SK-N-SH (cell line): ENCODE measurements around the gene GCLM. TPM values are rescaled to one million over a fixed set of nuclear protein-coding genes. Genes with fewer than 3 reads are reported as not detected.
A peak's percentile ranks its signal among the peaks of the same experiment; 100 is the strongest.

Experiments used
- CTCF ChIA-PET: fragments of 300-600, 350-600 bp; formaldehyde crosslinking; extraction: SDS; loops from one replicate; lab custom pipeline; 2021; lab: Yijun Ruan, JAX
- POLR2A ChIA-PET: fragments of 350-600 bp; sonication (Branson Sonifier 250); formaldehyde crosslinking; extraction: SDS; loops from one replicate; lab custom pipeline; 2020; ENCODE audit warnings: antibody characterized with exemption, inconsistent platforms; lab: Yijun Ruan, JAX
- DNase-seq: peaks from one replicate; pipeline ENCODE4 v3.0.0; 2012
- H2AFZ ChIP-seq: fragments of 200-600 bp; sonication (generic); 2 replicates; pipeline ENCODE4 v1.8.1; 2016; ENCODE audit warnings: antibody characterized with exemption, mild to moderate bottlenecking, low read depth
- H3F3A ChIP-seq: fragments of 200-600 bp; sonication (generic); replicated peaks from 2 replicates; pipeline ENCODE3; 2016; ENCODE audit warnings: antibody characterized with exemption, mild to moderate bottlenecking; ENCODE audit not compliant: insufficient read depth
- H3K27ac ChIP-seq, 2 experiments: fragments of 200-500 bp in 1 of 2; fragments of 200-600 bp in 1 of 2; sonication (Bioruptor generic) in 1 of 2; sonication (generic), shearing (Covaris generic) in 1 of 2; 2 replicates each; pipeline versions ENCODE4 v1.5.1 to v1.6.1; 2014 to 2016; ENCODE audit warnings: low read depth in 2 of 2, inconsistent platforms in 1 of 2, low read length in 1 of 2, mild to moderate bottlenecking in 1 of 2, mixed read lengths in 1 of 2
- H3K27me3 ChIP-seq: fragments of 200-600 bp; sonication (generic), shearing (Covaris generic); 2 replicates; pipeline ENCODE4 v1.6.1; 2016; ENCODE audit warnings: mixed run types; ENCODE audit not compliant: insufficient read depth
- H3K36me3 ChIP-seq, 2 experiments: fragments of 200-500 bp in 1 of 2; fragments of 200-600 bp in 1 of 2; sonication (Bioruptor generic) in 1 of 2; sonication (generic) in 1 of 2; replicated peaks in 1 of 2; 2 replicates each; pipeline versions ENCODE3 to v1.5.1; 2014 to 2016; ENCODE audit warnings: low read length in 1 of 2, mild to moderate bottlenecking in 1 of 2; ENCODE audit not compliant: insufficient read depth in 2 of 2, control insufficient read depth in 1 of 2
- H3K4me1 ChIP-seq, 2 experiments: fragments of 200-500 bp in 1 of 2; fragments of 200-600 bp in 1 of 2; sonication (Bioruptor generic) in 1 of 2; sonication (generic), shearing (Covaris generic) in 1 of 2; 2 replicates each; pipeline versions ENCODE4 v1.5.1 to v1.6.1; 2014 to 2016; ENCODE audit warnings: low read depth in 1 of 2, low read length in 1 of 2, mixed run types in 1 of 2; ENCODE audit not compliant: insufficient read depth in 2 of 2, control insufficient read depth in 1 of 2
- H3K4me2 ChIP-seq: fragments of 200-600 bp; sonication (generic), shearing (Covaris generic); 2 replicates; pipeline ENCODE4 v1.6.1; 2017; ENCODE audit warnings: mixed run types
- H3K4me3 ChIP-seq, 2 experiments: fragments of 200-500 bp in 1 of 2; fragments of 200-600 bp in 1 of 2; sonication (Bioruptor generic) in 1 of 2; sonication (generic), shearing (Covaris generic) in 1 of 2; 2 replicates each; pipeline versions ENCODE4 v1.5.1 to v1.8.1; 2014 to 2016; ENCODE audit warnings: low read depth in 2 of 2, inconsistent platforms in 1 of 2, low read length in 1 of 2, mild to moderate bottlenecking in 1 of 2, mixed read lengths in 1 of 2, moderate library complexity in 1 of 2
- H3K79me2 ChIP-seq: fragments of 200-600 bp; sonication (generic); 2 replicates; pipeline ENCODE4 v1.8.1; 2017; ENCODE audit warnings: mild to moderate bottlenecking; ENCODE audit not compliant: insufficient read depth
- H3K9ac ChIP-seq: fragments of 200-600 bp; sonication (generic); 2 replicates; pipeline ENCODE4 v1.6.1; 2017; ENCODE audit warnings: mixed run types
- H3K9me2 ChIP-seq: fragments of 200-600 bp; sonication (generic); 2 replicates; pipeline ENCODE4 v1.6.1; 2017; ENCODE audit warnings: mixed run types
- H3K9me3 ChIP-seq: fragments of 200-600 bp; sonication (generic); 2 replicates; pipeline ENCODE4 v1.6.1; 2017; ENCODE audit warnings: mixed run types, mild to moderate bottlenecking, moderate library complexity
- H4K20me1 ChIP-seq: fragments of 200-600 bp; sonication (generic); 2 replicates; pipeline ENCODE4 v1.6.1; 2017; ENCODE audit warnings: mild to moderate bottlenecking, mixed run types; ENCODE audit not compliant: insufficient read depth
- EP300 ChIP-seq, 2 experiments: IDR thresholded peaks; 2 replicates each; pipeline versions ENCODE4 v1.4.0 to v1.6.1; 2012; ENCODE audit warnings: borderline replicate concordance in 1 of 2, low read depth in 1 of 2, low read length in 1 of 2
- EZH2phosphoT487 ChIP-seq: fragments of 200-600 bp; sonication (generic); IDR thresholded peaks from 2 replicates; pipeline ENCODE4 v1.6.1; 2017; ENCODE audit warnings: low read depth, mixed run types, mild to moderate bottlenecking, antibody characterized with exemption, moderate library complexity, borderline replicate concordance
- FOSL2 ChIP-seq: IDR thresholded peaks from 2 replicates; pipeline ENCODE4 v1.4.0; 2012; ENCODE audit warnings: low read depth, mild to moderate bottlenecking, moderate library complexity, borderline replicate concordance
- FOXJ3 ChIP-seq: sonication (generic); formaldehyde crosslinking; IDR thresholded peaks from 2 replicates; pipeline ENCODE4 v1.5.1; 2020; ENCODE audit warnings: mild to moderate bottlenecking, missing genetic modification reagents
- FOXM1 ChIP-seq: IDR thresholded peaks from 2 replicates; pipeline ENCODE4 v1.4.0; 2012; ENCODE audit warnings: low read depth, mild to moderate bottlenecking
- GABPA ChIP-seq: IDR thresholded peaks from 2 replicates; pipeline ENCODE4 v1.4.0; 2012; ENCODE audit warnings: low read depth, mild to moderate bottlenecking
- JUND ChIP-seq: IDR thresholded peaks from 2 replicates; pipeline ENCODE4 v1.4.0; 2012
- MXI1 ChIP-seq: IDR thresholded peaks from 2 replicates; pipeline ENCODE4 v1.6.1; 2012; ENCODE audit warnings: mild to moderate bottlenecking, low read depth, low read length, improper control_type of control experiment
- NFIC ChIP-seq: IDR thresholded peaks from 2 replicates; pipeline ENCODE4 v1.4.0; 2012; ENCODE audit warnings: borderline replicate concordance
- NRF1 ChIP-seq: IDR thresholded peaks from 2 replicates; pipeline ENCODE4 v1.6.1; 2012; ENCODE audit warnings: low read depth, mild to moderate bottlenecking, low read length
- PBX3 ChIP-seq: IDR thresholded peaks from 2 replicates; pipeline ENCODE4; 2012
- POLR2AphosphoS5 ChIP-seq: IDR thresholded peaks from 2 replicates; pipeline ENCODE4 v1.6.1; 2012; ENCODE audit warnings: low read depth, low read length
- RFX5 ChIP-seq: IDR thresholded peaks from 2 replicates; pipeline ENCODE4 v1.6.1; 2012; ENCODE audit warnings: mild to moderate bottlenecking, improper control_type of control experiment, low read length
- RXRA ChIP-seq: IDR thresholded peaks from 2 replicates; pipeline ENCODE4 v1.4.0; 2012; ENCODE audit warnings: low read depth, mild to moderate bottlenecking, borderline replicate concordance
- SIN3A ChIP-seq: IDR thresholded peaks from 2 replicates; pipeline ENCODE4 v1.6.1; 2012; ENCODE audit warnings: low read depth, mild to moderate bottlenecking, low read length, moderate library complexity, borderline replicate concordance
- TAF1 ChIP-seq: IDR thresholded peaks from 2 replicates; pipeline ENCODE4 v1.6.1; 2012; ENCODE audit warnings: low read depth, mild to moderate bottlenecking, low read length, moderate library complexity, borderline replicate concordance
- TCF12 ChIP-seq: IDR thresholded peaks from 2 replicates; pipeline ENCODE4 v1.4.0; 2012
- TEAD4 ChIP-seq: IDR thresholded peaks from 2 replicates; pipeline ENCODE4 v1.4.0; 2012; ENCODE audit warnings: mild to moderate bottlenecking, borderline replicate concordance; ENCODE audit not compliant: insufficient read depth
- YY1 ChIP-seq: IDR thresholded peaks from 2 replicates; pipeline ENCODE4 v1.4.0; 2012; ENCODE audit warnings: low read depth, mild to moderate bottlenecking
- ZBTB33 ChIP-seq: IDR thresholded peaks from 2 replicates; pipeline ENCODE4 v1.4.0; 2012; ENCODE audit warnings: low read depth, borderline replicate concordance
- WGBS: methylation state at CpG from one replicate; pipeline ENCODE4 v1.1.6; 2017; ENCODE audit warnings: low lambda C conversion rate; 5-methylcytosine and 5-hydroxymethylcytosine counted together
- polyA plus RNA-seq, 3 experiments: library from polyadenylated mRNA; depleted of rRNA; stranded (reverse); fragments of >200 nt; gene quantifications; 2 replicates each; pipeline ENCODE4 v1.2.3, GENCODE V29; 2012
- TF ChIP-seq, protein P1 (sequence below): fragments of 150-350 bp; IDR thresholded peaks from 2 replicates; pipeline ENCODE4 v1.6.1; 2016; ENCODE audit warnings: mild to moderate bottlenecking, low read depth, low read length
- TF ChIP-seq, protein P2 (sequence below): fragments of 200-600 bp; sonication (generic); IDR thresholded peaks from 2 replicates; pipeline ENCODE4 v1.6.1; 2017; ENCODE audit warnings: antibody characterized with exemption, mild to moderate bottlenecking, moderate library complexity
- TF ChIP-seq, protein P3 (sequence below): fragments of 150-350 bp; IDR thresholded peaks from 2 replicates; pipeline ENCODE4 v1.6.1; 2017; ENCODE audit warnings: antibody characterized with exemption, low read length, low read depth, borderline replicate concordance
- TF ChIP-seq, protein P4 (sequence below): IDR thresholded peaks from 2 replicates; pipeline ENCODE4 v1.4.0; 2012; ENCODE audit warnings: low read depth, borderline replicate concordance

GCLM gene
- polyA plus RNA-seq, 1 of the 3 experiments (the other 2 are of a cell fraction): 9.4 TPM

DNA sequence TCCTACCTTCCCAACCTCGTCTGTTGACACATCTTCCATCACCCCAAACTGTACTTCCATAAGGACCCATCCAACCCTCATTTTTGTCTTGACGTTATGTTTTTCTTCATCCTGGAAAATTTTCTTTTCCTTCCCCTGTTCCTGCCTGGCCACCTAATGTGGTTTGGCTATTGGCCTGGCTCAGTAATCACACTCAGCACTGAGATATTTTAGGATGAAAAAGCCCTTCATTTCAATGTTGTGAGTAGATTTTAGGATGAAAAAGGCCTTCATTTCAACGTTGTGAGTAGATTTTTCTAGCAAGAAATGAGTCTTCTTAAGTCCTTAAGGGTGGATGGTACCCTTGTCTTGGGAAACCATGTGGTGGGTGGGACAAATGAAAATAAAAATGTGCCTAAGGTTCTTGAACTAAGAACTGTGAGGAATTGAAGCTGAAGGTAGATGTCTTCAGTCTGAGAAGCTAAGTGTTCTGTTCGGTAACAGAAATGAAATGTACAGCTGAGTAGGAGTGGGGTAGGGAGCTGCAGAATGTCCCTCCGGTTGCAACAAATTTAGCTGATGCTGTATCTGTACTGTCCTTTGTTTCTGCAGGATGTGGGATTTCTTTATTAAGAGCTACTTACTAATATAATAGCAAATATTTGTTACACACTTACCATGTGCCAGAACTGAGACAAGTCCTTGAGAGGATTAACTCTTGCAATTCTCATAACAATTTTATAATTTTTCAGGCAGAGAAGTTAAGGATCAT, 66.3 kb downstream of the GCLM start:
- no peaks in the 10 kb centered on the region for H3K9me3 ChIP-seq
- H3K4me2 ChIP-seq: peak overlapping the region; percentile 3; the same call in 1 of the 2 replicates
- H3K36me3 ChIP-seq: peaks cover 4% of the 10 kb centered on the region in 2 experiments
- H3K27me3 ChIP-seq: no peaks in the 10 kb centered on the region
- 63% methylated on average over 5 of the region's 5 CpGs for WGBS
- peak overlapping the region; percentile 7; the same call in 1 of the 2 replicates for H3K9ac ChIP-seq
- H3K9me2 ChIP-seq: no peaks in the 10 kb centered on the region
- CTCF ChIA-PET: interaction anchor here (1.1 to 8.4 kb wide), 18 partner anchors 14 to 541 kb away, joined by 3 to 231 read pairs (median 6); partner anchors contain the start of gene FNBP1L
- H3K79me2 ChIP-seq: peaks cover 9% of the 10 kb centered on the region; the same call in 1 of the 2 replicates
- peaks cover 19 to 27% of the 10 kb centered on the region in 2 experiments; a peak in 3 of 4 replicates for H3K4me1 ChIP-seq
- no peak for DNase-seq
- peak overlapping the region; percentile 12 to 88; a peak in 3 of 4 replicates for H3K27ac ChIP-seq
- no peaks in the 10 kb centered on the region for H4K20me1 ChIP-seq
- H3K4me3 ChIP-seq: no peak overlapping the region
- no peak overlapping the region for H2AFZ ChIP-seq
- POLR2A ChIA-PET: interaction anchor here (1.6 kb wide), 1 partner anchor 25 kb away, joined by 5 read pairs; no protein-coding TSS in a partner anchor
- H3F3A ChIP-seq: peaks cover 40% of the 10 kb centered on the region
- TF ChIP-seq, protein P1, sequence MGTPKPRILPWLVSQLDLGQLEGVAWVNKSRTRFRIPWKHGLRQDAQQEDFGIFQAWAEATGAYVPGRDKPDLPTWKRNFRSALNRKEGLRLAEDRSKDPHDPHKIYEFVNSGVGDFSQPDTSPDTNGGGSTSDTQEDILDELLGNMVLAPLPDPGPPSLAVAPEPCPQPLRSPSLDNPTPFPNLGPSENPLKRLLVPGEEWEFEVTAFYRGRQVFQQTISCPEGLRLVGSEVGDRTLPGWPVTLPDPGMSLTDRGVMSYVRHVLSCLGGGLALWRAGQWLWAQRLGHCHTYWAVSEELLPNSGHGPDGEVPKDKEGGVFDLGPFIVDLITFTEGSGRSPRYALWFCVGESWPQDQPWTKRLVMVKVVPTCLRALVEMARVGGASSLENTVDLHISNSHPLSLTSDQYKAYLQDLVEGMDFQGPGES: no peak
- TF ChIP-seq EZH2phosphoT487 (no peak), EP300 (IDR thresholded peaks at IDR 0.05; ENCODE audit: borderline replicate concordance in 1 of 2, low read depth in 1 of 2, low read length in 1 of 2) (0 out of 4 replicates have a peak, but pooled peaks of 1 of the 2 experiments have one; percentile 34), RXRA (no peak), FOXJ3 (CRISPR knock-in tag) (no peak), FOXM1 (no peak), POLR2AphosphoS5 (no peak), PBX3 (0 out of 2 replicates have a peak, but pooled peaks have one; percentile 21), ZBTB33 (no peak), TCF12 (peak; percentile 54; the same call in 1 of the 2 replicates), JUND (peak; percentile 27; the same call in 1 of the 2 replicates), TAF1 (no peak), RFX5 (no peak), NRF1 (no peak), SIN3A (no peak), MXI1 (no peak), GABPA (no peak), YY1 (0 out of 2 replicates have a peak, but pooled peaks have one; percentile 22), NFIC (peak; percentile 81), FOSL2 (peak; percentile 56; the same call in 1 of the 2 replicates), TEAD4 (no peak)
- TF ChIP-seq, protein P2, sequence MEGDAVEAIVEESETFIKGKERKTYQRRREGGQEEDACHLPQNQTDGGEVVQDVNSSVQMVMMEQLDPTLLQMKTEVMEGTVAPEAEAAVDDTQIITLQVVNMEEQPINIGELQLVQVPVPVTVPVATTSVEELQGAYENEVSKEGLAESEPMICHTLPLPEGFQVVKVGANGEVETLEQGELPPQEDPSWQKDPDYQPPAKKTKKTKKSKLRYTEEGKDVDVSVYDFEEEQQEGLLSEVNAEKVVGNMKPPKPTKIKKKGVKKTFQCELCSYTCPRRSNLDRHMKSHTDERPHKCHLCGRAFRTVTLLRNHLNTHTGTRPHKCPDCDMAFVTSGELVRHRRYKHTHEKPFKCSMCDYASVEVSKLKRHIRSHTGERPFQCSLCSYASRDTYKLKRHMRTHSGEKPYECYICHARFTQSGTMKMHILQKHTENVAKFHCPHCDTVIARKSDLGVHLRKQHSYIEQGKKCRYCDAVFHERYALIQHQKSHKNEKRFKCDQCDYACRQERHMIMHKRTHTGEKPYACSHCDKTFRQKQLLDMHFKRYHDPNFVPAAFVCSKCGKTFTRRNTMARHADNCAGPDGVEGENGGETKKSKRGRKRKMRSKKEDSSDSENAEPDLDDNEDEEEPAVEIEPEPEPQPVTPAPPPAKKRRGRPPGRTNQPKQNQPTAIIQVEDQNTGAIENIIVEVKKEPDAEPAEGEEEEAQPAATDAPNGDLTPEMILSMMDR: no peak
- TF ChIP-seq, protein P3, sequence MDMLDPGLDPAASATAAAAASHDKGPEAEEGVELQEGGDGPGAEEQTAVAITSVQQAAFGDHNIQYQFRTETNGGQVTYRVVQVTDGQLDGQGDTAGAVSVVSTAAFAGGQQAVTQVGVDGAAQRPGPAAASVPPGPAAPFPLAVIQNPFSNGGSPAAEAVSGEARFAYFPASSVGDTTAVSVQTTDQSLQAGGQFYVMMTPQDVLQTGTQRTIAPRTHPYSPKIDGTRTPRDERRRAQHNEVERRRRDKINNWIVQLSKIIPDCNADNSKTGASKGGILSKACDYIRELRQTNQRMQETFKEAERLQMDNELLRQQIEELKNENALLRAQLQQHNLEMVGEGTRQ: no peak
- TF ChIP-seq, protein P4, sequence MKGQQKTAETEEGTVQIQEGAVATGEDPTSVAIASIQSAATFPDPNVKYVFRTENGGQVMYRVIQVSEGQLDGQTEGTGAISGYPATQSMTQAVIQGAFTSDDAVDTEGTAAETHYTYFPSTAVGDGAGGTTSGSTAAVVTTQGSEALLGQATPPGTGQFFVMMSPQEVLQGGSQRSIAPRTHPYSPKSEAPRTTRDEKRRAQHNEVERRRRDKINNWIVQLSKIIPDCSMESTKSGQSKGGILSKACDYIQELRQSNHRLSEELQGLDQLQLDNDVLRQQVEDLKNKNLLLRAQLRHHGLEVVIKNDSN: no peak
